Chondrocyte (in vitro differentiated cells): Measurements from ENCODE around the gene TMEM190. TPM values are rescaled to one million over a fixed set of nuclear protein-coding genes. Genes with fewer than 3 reads are reported as not detected.
"Not testable (repeated sequence)": the region's sequence is repeated elsewhere in the genome, so short reads cannot be mapped to it uniquely, and the experiment has no call there.

ENCODE experiments used
- DNase-seq: peaks from one replicate; pipeline ENCODE4 v3.0.0; 2021; ENCODE audit warnings: mixed read lengths, low spot score
- H3K27ac Mint-ChIP-seq: one replicate; pipeline ENCODE4 v1.8.0; 2021; ENCODE audit warnings: mild to moderate bottlenecking, moderate library complexity, mixed read lengths; ENCODE audit not compliant: unreplicated experiment
- H3K27me3 Mint-ChIP-seq: 2 replicates; pipeline ENCODE4 v1.8.0; 2021; ENCODE audit warnings: low read depth, mixed read lengths
- H3K36me3 Mint-ChIP-seq: 2 replicates; pipeline ENCODE4 v1.8.0; 2021; ENCODE audit warnings: low read depth, mixed read lengths
- H3K4me1 Mint-ChIP-seq: 2 replicates; pipeline ENCODE4 v1.8.0; 2021; ENCODE audit warnings: low read depth, mild to moderate bottlenecking, mixed read lengths
- H3K4me3 Mint-ChIP-seq: one replicate; pipeline ENCODE4 v1.8.0; 2021; ENCODE audit warnings: mild to moderate bottlenecking, moderate library complexity, mixed read lengths; ENCODE audit not compliant: unreplicated experiment
- H3K9me3 Mint-ChIP-seq: 2 replicates; pipeline ENCODE4 v1.8.0; 2021; ENCODE audit warnings: low read depth, mixed read lengths
- CTCF ChIP-seq: fragments of 200-600 bp; sonication (generic); IDR thresholded peaks from 2 replicates; pipeline ENCODE4 v1.5.0; 2021; ENCODE audit warnings: antibody characterized with exemption, mild to moderate bottlenecking, moderate library complexity
- long read RNA-seq: library from polyadenylated mRNA; stranded (forward); transcript quantifications from one replicate; pipeline ENCODE4 v2.0.0, GENCODE V29; 2021
- total RNA-seq: library from RNA; stranded (reverse); gene quantifications from 3 replicates; pipeline ENCODE4 v1.2.1, GENCODE V29; 2021

Gene TMEM190
- 0.52 to 1.0 TPM in 2 of 3 replicates, not detected in the other for total RNA-seq
- long read RNA-seq, result 0 reads

GRCh38 chr19:55376241-55376933, at the start of gene TMEM190:
Gene TMEM190, plus strand, starts transcription at chr19:55376826. Its CDS starts 28 bp downstream, at chr19:55376854.
- no peak within 1 kb of the TSS for H3K27ac Mint-ChIP-seq

DNA sequence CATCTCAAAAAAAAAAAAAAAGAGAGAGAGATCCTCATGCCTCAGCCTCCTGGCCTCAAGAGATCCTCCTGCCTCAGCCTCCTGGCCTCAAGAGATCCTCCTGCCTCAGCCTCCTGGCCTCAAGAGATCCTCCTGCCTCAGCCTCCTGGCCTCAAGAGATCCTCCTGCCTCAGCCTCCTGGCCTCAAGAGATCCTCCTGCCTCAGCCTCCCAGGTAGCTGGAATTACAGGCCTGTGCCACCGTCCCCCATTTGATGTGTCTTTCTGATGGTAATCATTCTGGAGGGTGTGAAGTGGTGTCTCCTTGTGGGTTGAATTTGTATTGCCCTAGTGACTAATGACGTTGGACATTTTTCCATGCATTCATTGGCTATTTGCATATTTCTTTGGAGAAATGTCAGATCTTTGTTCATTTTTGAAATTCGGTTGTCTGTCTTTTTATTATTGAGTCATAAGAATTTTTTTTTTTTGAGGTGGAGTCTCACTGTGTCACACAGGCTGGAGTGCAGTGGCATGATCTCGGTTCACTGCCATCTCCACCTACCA, 47.8 kb upstream of the TMEM190 start:
- not testable (repeated sequence) for H3K4me1 Mint-ChIP-seq, H3K27me3 Mint-ChIP-seq, H3K4me3 Mint-ChIP-seq, H3K36me3 Mint-ChIP-seq, H3K9me3 Mint-ChIP-seq, H3K27ac Mint-ChIP-seq, DNase-seq

More at GRCh38 chr19:55376241-55376933, at the start of gene TMEM190:
- Mint-ChIP-seq H3K4me1 (peaks cover 11% of the 10 kb centered on the region), H3K27me3 (no peaks in the 10 kb centered on the region), H3K36me3 (no peaks in the 10 kb centered on the region), H3K9me3 (no peaks in the 10 kb centered on the region), H3K4me3 (no peak within 1 kb of the TSS)
- no peak for TF ChIP-seq CTCF
- DNase-seq, result peak; percentile 85

DNA sequence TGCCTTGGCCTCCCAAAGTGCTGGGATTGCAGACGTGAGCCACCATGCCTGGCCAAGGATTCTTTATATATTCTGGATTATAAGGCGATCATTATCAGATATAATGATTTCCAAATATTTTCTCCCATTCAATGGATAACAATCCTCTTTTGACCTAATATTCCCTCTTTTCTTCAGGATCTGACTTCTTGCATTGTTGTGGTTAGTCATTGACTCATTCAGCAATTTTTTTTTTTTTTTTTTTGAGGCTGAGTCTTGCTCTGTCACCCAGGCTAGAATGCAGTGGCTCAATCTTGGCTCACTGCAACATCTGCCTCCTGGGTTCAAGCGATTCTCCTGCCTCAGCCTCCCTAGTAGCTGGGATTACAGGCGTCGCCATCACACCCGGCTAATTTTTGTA, 46.8 kb upstream of the TMEM190 start:
- not testable (repeated sequence) for H3K36me3 Mint-ChIP-seq, H3K4me1 Mint-ChIP-seq, H3K4me3 Mint-ChIP-seq, H3K27me3 Mint-ChIP-seq, H3K9me3 Mint-ChIP-seq, H3K27ac Mint-ChIP-seq, DNase-seq

- H3K4me3 Mint-ChIP-seq, result no peak overlapping the region
- no peaks in the 10 kb centered on the region for H3K36me3 Mint-ChIP-seq
- no peak overlapping the region for H3K27ac Mint-ChIP-seq
- TF ChIP-seq CTCF, result no peak
- DNase-seq, result no peak
- no peaks in the 10 kb centered on the region for H3K9me3 Mint-ChIP-seq
- H3K4me1 Mint-ChIP-seq, result peaks cover 4% of the 10 kb centered on the region
- no peaks in the 10 kb centered on the region for H3K27me3 Mint-ChIP-seq
These were observed 42.8 kb upstream of the TMEM190 start for GRCh38 chr19:55333870-55334269.

GRCh38 chr19:55336101-55336500, 40.5 kb upstream of the TMEM190 start:
- Mint-ChIP-seq H3K9me3 (no peaks in the 10 kb centered on the region), H3K4me1 (peaks cover 19% of the 10 kb centered on the region), H3K4me3 (no peak overlapping the region), H3K36me3 (no peaks in the 10 kb centered on the region), H3K27ac (no peak overlapping the region), H3K27me3 (no peaks in the 10 kb centered on the region)
- TF ChIP-seq CTCF, result no peak
- DNase-seq, result no peak

- DNase-seq, result peak; percentile 100
- no peaks in the 10 kb centered on the region for H3K27me3 Mint-ChIP-seq
- H3K27ac Mint-ChIP-seq, result peak within 1 kb of the TSS; percentile 99
- TF ChIP-seq CTCF, result peak; percentile 57
- no peaks in the 10 kb centered on the region for H3K9me3 Mint-ChIP-seq
- H3K4me3 Mint-ChIP-seq, result peak within 1 kb of the TSS; percentile 78
- H3K36me3 Mint-ChIP-seq, result no peaks in the 10 kb centered on the region
- H3K4me1 Mint-ChIP-seq, result peaks cover 26% of the 10 kb centered on the region
These were observed 37.3 kb upstream of the TMEM190 start, which contains the start of gene KMT5C for GRCh38 chr19:55339105-55339888. Gene KMT5C, plus strand, starts transcription at chr19:55339876. Its CDS starts 2,061 bp downstream, at chr19:55341937.
